Kidney tubule cell (primary cell): ENCODE measurements around the gene ZNF273.
"Not testable (repeated sequence)": the region's sequence is repeated elsewhere in the genome, so short reads cannot be mapped to it uniquely, and the experiment has no call there.

ENCODE experiments used
- DNase-seq: peaks from one replicate; pipeline ENCODE4 v3.0.0-alpha.2; 2018; ENCODE audit warnings: low spot score

The ZNF273 gene

DNA sequence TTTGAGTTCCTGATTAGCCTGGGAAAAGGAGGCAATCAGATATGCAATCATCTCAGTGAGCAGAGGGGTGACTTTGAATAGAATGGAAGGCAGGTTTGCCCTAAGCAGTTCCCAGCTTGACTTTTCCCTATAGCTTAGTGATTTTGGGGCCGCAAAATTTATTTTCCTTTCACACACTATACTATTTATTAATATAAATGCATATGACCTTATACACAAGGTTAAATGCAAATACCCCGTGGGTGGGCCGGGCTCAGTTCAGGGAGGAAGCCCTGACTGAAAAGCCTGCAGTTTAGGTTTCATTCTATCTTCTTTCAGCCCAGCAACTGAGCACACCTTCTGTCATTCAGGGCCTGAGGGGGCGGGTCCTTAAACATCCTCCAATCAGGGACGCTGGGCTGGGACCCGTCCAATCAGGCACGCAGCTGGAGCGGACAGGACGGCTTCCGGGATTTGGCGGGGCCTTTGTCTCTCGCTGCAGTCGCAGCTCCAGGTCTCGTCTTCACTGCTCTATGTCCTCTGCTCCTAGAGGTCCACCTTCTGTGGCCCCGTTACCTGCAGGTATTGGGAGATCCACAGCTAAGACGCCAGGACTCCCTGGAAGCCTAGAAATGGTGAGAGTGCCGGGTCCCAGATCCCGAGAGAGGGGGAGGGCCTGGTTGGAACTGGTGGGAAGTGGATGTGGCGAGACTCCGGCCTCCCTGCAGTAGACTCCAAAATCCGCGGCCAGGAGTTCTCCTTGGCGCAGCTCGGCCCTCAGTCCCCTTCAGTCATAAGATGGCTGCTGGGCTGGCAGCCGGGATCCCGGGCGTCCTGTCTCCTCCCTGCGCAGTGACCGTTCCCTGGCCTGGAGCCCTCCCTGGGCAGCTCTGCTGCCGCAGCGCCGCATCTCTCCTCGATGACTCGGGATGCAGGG, at the start of gene ZNF273:
TSS of gene ZNF273 (plus strand) at position 468 of the 916 bp plus-strand sequence. CDS start at position 513, 45 bp downstream.
- peak; percentile 90 for DNase-seq

DNA sequence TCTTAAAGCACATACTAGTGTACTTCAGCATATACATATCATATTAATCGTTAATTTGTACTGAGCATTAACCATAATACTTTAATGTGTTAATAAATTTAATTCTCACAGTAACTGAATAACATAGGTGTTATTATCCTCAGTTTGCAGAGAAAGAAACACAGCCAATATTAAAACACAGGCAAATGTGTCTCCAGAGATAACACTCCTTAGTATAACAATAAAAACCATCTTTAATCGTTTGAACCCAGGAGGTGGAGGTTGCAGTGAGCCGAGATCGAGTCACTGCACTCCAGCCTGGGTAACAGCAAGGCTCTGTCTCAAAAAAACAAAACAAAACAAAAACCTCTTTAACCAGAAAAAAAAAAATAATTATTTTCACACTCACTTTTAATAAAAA, 49.4 kb upstream of the ZNF273 start:
- no peak for DNase-seq

DNA sequence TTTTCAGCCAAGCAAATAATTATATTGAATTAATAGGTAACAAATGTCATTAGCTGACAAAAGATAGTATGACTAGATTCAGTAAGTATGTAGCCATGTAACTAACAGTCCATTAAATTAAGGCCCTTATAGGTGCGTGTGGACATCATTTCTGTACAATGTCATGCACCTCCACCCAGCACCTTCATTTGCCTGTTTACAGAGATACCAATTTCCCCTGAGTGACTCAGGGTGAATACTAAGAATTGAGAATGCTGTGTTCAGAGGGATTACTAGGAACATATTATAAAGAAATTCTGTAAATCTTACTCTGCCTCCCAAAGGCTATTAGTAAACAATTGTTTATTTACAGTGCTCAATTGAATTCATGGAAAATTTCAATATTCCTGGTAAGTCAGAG, 48.1 kb upstream of the ZNF273 start:
- DNase-seq: no peak

DNA sequence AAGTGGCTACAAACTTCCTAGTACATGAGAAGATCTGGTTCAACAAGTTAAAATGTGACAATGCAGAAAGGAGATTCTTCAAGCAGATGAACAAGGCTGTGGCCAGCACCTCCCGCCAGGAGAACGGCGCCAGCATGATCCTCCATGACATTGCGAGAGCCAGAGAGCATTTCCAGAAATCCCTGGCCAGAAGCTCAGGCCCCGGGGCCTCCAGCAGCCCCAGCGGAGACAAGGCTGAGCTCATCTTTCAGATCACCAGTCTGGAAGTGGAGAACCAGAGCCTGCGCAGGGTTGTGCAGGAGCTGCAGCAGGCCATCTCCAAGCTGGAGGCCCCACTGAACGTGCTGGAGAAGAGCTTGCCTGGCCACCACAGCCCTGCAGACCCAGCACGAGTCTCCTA, 40.1 kb upstream of the ZNF273 start:
- no peak for DNase-seq

DNA sequence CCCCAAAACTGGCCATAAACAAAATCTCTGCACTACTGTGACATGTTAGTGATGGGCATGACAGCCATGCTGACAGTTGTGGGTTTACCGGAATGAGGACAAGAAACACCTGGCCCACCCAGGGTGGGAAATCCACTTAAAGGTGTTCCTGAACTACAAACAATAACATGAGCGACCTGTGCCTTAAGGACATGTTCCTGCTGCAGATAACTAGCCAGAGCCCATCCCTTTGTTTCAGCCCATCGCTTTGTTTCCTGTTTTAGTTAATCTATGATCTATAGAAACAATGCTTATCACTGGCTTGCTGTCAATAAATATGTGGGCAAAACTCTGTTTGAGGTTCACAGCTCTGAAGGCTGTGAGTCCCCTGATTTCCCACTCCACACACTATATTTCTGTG, 39.5 kb upstream of the ZNF273 start:
- DNase-seq: not testable (repeated sequence)

DNA sequence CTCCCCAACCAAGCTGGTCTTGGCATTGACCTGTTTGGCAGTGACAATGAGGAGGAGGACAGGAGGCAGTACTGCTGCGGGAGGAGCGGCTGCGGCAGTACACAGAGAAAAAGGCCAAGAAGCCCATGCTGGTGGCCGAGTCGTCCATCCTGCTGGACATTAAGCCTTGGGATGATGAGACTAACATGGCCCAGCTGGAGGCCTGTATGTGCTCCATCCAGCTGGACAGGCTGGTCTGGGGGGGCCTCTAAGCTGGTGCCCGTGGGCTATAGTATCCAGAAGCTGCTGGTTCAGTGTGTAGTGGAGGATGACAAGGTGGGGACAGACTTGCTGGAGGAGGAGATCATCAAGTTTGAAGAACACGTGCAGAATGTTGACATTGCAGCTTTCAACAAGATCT, 39.1 kb upstream of the ZNF273 start:
- DNase-seq: no peak

DNA sequence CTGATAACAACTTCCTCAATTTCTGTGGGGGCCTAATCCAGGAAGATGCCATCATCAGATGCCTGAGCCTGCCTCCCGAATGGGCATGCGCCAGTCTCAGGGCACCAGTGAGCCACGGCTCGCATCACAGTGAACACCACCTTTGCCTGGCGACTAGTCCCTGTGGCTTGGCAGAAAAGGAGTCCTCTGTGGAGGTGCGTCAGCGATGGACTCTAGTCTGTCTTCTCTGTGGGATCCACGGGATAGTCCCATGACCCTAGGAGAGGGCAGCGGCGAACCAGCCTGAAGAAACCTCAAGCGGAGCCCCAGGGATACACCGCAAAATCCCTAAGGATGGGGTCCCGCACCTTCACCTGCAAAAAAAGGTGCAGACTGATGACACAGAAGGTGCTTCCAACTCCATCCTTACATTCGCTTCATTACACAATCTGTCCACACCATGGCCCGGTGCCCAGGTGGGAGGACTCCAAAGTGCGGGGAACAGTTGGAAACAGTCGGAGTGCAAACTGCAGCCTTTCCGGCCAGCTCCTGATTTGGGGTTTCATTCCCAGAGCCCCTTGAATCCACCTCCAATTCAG, 35.1 kb upstream of the ZNF273 start:
- DNase-seq: no peak

DNA sequence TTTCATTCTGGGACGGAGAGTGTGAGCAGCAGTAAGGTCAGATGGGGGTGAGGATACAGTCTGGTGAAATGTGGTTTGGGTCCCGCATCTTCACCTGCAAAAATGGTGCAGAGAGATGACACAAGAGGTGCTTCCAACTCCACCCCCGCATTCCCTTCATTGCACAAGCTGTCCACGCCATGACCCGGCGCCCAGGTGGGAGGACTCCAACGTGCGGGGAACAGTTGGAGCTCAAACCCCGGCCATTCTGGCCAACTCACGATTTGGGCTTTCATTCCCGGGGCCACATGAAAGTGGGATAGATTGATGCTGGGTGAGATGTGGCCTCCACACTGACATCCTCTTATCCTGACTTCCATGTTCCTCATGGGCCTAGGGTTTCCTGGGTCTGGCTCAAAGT, 34.6 kb upstream of the ZNF273 start:
- DNase-seq: no peak

DNA sequence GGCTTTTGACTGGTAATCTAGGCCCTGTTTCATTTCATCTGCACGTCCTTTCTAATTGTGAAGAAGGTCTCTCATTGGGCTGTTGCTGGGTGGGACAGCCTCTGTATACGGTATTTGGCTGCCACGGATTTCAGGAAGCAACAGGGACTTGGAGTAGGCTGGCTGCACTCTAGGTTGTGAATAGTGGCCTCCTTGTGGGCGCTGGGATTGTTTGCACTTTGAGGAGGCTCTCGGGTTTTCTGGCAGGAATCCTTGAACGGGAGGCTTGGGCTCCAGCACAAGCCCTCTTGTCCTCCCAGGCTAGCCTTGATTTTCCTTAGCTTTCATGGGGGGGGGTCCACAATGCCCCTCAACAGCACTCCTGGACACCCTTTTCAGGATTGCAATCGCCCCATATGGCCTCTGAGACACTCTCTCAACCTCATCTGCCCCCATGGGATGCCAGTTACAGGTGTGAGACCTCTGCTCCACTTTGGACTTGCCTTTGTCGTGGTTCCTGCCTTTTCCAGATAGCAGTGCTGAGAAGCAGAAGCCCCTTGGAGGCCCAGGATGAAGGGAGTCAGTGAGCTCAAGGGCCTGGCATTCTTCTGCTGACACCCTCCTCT, 33.9 kb upstream of the ZNF273 start:
- no peak for DNase-seq

DNA sequence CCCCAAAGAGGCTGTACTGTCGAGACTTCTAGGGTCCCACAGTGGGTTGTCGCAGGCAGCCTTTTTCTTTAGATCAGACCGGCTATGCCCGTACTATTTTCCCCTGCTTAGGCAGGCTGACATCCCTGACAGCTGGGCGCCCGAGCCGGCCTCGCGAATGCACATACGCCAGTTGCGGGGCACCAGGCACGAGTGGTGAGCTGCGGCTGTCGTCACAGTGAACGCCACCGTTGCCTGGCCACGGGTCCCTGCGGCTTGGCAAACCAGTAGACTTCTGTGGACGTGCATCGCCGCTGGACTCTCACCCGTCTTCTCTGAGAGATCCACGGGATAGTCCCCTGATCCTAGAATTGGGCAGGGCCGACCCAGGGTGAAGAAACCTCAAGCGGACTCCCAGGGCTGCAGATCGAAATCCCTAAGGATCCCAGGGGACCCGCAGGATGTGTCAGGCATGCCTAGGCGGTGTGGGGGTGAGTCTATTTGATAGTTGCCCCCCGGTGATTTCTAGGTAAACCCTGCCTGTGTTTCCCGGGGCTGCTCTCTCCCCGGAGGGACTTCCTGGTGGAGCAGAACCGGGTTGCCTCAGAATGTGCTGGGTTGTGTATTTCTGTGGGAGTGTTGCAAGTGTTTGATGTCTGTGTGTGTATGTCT, 33.0 kb upstream of the ZNF273 start:
- no peak for DNase-seq

DNA sequence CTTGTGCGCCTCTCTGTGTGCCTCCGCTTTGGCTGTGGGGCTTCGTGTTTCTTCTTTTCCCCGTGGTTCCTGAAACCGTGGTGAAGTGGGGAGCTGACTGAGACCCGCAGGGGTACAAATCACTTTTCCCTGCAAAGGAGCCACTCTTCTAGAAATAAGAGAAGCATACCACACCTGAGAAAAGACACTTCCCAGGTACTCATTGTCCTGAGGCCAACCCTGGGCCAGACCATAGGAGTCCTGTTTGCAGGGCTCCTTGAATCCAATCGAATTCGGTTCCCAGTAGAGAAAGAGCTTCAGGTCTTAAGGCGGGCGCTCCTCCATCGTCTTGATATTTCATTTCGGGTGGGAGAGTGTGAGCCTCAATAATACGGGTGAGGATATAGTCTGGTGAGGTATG, 32.4 kb upstream of the ZNF273 start:
- DNase-seq: no peak

DNA sequence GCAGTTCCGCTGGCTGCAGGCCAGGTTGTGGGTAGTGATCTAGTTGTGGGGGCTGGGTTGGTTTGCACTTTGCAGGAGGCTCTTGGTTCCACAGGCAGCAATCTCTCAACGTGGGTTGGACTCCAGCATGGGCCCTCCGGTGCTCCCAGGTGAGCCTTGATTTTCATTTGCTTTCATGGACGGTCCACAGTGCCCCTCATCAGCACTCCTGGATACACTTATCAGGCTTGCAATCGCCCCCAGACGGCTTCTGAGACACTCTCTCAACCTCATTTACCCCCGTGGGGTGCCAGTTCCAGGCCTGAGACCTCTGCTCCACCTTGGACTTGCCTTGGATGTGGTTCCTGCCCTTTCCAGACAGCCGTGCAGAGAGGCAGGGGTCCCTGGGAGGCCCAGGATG, 31.3 kb upstream of the ZNF273 start:
- DNase-seq: no peak

DNA sequence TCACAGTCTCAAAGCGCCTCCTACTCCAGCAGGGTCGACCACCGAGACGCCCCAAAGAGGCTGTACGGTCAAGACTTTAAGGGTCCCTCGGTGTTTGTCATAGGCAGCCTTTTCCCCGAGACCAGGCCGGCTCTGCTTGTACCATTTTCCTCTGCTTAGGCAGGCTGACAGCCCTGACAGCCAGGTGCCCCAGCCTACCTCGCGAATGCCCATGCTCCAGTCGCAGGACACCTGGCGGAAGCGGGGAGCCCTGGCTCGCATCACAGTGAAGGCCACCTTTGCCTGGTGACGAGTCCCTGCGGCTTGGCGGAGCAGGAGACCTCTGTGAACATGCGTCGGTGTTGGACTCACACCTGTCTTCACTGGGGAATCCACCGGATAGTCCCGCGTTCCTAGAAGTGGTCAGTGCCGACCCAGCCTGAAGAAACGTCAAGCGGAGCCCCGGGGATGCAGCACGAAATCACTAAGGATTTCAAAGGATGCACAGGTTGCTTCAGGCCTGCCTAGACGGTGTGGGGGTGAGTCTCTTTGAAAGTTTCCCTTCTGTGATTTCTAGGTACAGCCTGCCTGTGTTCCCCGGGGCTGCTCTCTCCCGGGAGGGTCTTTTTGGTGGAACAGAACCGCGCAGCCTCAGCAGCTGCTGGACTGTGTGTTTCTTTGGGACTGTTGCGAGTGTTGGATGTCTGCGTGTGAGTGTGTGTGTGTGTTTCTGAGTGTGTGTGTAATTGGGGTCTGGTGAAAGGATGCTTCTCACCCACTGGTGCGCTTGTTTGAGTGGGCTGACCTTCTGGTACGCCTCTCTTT, 30.5 kb upstream of the ZNF273 start:
- DNase-seq: no peak

DNA sequence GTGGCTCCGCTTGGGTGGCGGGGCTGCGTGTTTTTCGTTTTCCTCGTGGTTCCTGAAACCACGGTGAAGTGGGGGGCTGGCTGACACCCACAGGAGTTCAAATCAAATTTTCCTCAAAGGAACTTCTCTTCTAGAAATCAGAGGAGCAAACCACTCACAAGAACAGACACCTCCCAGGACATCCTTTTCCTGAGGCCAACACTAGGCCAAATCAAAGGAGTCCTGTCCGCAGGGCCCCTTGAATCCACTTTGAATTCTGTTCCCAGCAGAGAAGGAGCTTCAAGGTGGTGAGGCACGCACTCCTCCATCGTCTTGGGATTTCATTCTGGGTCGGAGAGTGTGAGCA, 29.9 kb upstream of the ZNF273 start:
- no peak for DNase-seq

DNA sequence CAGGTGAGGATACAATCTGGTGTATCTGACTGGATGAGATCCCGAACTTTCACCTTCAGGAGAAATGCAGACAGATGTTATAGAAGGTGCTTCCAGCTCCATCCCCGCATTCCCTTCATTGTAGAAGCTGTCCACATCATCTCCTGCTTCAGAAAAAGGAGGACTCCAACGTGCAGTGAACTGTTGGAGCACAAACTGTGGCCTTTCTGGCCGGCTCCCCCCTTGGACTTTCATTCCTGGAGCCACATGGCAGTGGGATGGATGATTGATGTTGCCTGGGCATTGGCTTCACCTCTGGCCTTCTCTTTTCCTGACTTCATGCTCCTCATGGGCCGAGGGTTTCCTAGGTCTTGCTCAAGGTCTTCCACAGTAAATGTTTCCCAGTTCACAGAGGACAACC, 29.6 kb upstream of the ZNF273 start:
- DNase-seq: no peak

DNA sequence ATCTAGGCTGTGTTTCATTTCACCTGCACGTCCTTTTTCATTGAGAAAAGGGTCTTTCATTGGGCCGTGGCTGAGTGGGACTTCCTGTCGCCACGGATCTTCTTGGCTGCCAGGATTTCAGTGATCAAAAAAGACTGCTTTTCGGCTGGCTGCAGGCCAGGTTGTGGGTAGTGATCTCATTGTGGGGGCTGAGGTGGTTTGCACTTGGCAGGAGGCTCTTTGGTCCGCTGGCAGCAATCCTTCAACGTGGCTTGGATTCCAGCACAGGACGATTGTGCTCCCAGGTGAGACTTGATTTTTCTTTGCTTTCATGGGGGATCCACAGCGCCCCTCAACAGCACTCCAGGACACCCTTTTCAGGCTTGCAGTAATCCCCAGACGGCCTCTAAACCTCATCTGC, 29.0 kb upstream of the ZNF273 start:
- DNase-seq: peak; percentile 10

DNA sequence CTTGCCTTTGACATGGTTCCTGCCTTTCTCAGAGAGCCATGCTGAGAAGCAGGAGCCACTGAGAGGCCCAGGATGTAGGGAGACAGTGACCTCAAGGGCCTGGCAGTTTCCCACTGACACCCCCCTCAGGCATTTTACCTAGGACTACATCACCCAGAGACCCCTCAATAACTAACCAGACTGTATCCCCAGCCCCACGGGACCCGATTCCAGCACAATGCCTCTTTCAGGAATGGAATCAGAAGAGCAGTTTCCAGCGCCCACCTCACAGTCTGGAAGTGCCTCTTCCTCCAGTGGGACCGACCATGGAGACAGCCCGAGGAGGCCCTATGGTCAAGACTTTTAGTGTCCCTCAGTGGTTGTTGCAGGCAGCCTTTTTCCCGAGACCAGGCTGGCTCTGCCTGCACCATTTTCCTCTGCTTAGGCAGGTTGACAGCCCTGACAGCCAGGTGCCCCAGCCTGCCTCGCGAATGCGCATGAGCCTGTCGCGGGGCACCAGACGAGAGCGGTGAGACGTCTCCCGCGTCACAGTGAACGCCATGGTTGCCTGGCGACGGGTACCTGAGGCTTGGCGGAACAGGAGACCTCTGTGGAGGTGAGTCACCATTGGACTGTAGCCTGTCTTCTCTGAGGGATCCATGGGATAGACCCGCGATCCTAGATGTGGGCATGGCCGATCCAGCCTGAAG, 28.4 kb upstream of the ZNF273 start:
- DNase-seq: peak; percentile 14

DNA sequence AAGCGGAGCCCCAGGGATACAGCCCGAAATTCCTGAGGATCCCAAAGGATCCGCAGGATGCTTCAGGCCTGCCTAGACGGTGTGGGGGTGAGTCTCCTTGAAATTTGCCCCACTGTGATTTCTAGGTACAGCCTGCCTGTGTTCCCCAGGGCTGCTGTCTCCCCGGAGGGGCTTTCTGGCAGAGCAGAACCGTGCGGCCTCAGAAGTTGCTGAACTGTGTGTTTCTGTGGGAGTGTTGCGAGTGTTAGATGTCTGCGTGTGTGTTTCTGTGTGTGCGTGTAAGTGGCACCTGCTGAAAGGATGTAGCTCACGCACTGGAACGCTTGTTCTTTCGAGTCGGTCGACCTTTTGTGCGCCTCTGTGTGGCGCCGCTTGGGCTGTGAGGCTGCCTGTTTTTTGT, 27.8 kb upstream of the ZNF273 start:
- no peak for DNase-seq

DNA sequence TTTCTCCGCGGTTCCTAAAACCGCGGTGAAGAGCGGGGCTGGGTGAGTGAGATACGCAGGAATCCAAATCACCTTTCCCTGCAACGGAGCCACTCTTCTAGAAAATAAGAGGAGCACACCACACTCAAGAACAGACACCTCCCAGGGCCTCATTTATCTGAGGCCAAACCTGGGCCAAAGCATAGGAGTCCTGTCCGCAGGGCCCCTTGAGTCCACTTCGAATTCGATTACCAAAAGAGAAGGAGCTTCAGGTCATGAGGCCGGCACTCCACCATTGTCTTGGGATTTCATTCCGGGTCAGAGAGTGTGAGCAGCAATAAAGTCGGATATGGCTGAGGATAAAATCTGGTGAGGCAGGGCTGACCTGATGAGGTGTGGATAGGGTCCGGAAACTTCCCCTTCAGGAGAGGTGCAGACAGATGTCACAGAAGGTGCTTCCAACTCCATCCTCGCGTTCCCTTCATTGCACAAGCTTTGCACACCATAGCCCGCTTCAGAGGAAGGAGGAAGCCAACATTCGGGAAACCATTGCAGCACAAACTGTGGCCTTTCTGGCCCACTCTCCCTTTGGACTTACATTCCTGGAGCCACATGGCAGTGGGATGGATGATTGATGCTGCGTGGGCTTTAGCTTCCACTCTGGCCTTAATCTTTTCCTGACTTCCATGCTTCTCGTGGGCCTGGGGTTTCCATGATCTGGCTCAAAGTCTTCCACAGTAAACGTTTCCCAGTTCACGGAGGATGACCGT, 27.2 kb upstream of the ZNF273 start:
- DNase-seq: no peak

DNA sequence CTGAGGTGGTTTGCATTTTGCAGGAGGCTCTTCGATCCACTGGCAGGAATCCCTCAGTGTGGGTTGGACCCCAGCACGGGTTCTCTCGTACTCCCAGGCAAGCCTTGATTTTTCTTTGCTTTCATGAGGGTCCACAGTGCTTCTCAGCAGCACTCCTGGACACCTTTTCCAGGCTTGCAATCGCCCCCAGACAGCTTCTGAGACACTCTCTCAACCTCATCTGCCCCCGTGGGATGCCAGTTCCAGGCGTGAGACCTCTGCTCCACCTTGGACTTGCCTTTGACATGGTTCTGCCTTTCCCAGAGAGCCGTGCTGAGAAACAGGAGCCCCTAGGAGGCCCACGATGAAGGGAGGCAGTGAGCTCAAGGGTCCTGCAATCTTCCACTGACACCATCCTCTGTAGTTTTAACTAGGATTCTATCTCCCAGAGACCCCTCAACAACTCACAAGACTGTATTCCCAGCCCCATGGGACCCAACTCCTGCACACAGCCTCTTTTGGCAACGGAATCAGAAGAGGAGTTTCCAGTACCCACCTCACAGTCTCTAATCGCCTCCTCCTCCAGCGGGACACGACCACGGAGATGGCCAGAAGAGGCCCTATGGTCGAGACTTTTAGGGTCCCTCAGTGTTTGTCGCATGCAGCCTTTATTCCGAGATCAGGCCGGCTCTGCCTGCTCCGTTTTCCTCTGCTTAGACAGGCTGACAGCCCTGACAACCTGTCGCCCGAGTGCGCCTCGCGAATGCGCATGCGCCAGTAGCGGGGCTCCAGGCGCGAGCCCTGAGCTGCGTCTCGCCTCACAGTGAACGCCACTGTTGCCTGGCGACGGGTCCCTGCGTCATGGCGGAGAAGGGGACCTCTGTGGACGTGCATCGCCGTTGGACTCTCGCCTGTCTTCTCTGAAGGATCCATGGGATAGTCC, 26.0 kb upstream of the ZNF273 start:
- DNase-seq: peak; percentile 71
